Heart right ventricle (tissue), 16 donors: ENCODE measurements around the gene SMCO2. TPM values are rescaled to one million over a fixed set of nuclear protein-coding genes. Genes with fewer than 3 reads are reported as not detected.

ENCODE experiments used
- ATAC-seq, 8 donors: fragments of 200-7000 bp; cut with Tn5 transposase; one replicate each; pipeline ENCODE4 v1.9.1; 2020; ENCODE audit warnings: mild to moderate bottlenecking in 8 of 8, moderate library complexity in 8 of 8, moderate number of reproducible peaks in 1 of 8
- DNase-seq, 2 donors: peaks; one replicate each; pipeline ENCODE4 v3.0.0-alpha.2; 2020
- H3K27ac ChIP-seq, 10 donors: fragments of 200-600 bp; sonication (generic) in 2 of 10; one replicate each; pipeline versions ENCODE4 v1.5.0 to v1.8.0; 2020 to 2022; ENCODE audit warnings: mild to moderate bottlenecking in 3 of 10
- H3K27me3 ChIP-seq, 7 donors: fragments of 200-600 bp; one replicate each; pipeline ENCODE4 v1.8.0; 2021 to 2022; ENCODE audit warnings: mild to moderate bottlenecking in 2 of 7
- H3K36me3 ChIP-seq, 9 donors: fragments of 200-600 bp; sonication (generic) in 1 of 9; one replicate each; pipeline versions ENCODE4 v1.5.0 to v1.8.0; 2020 to 2022; ENCODE audit warnings: mild to moderate bottlenecking in 2 of 9
- H3K4me1 ChIP-seq, 9 donors: fragments of 200-600 bp; sonication (generic) in 1 of 9; one replicate each; pipeline versions ENCODE4 v1.5.0 to v1.8.0; 2020 to 2022; ENCODE audit warnings: mild to moderate bottlenecking in 4 of 9
- H3K4me3 ChIP-seq, 10 donors: fragments of 200-600 bp; sonication (generic) in 2 of 10; one replicate each; pipeline versions ENCODE4 v1.5.0 to v1.8.0; 2020 to 2022; ENCODE audit warnings: mild to moderate bottlenecking in 7 of 10, moderate library complexity in 2 of 10
- H3K9me3 ChIP-seq, 11 donors: fragments of 200-600 bp in 10 of 11; sonication (generic) in 2 of 11; one replicate each; pipeline versions ENCODE4 v1.5.0 to v1.8.0; 2013 to 2022; ENCODE audit warnings: mild to moderate bottlenecking in 2 of 11, control low read depth in 1 of 11, moderate library complexity in 1 of 11
- CTCF ChIP-seq, 9 donors: fragments of 200-600 bp; sonication (generic) in 2 of 9; IDR thresholded peaks; one replicate each; pipeline versions ENCODE4 v1.5.0 to v1.8.0; 2021 to 2022; ENCODE audit warnings: antibody characterized with exemption in 9 of 9, mild to moderate bottlenecking in 5 of 9, moderate library complexity in 1 of 9
- WGBS, 2 donors: extraction: QIAGEN DNeasy Blood & Tissue Kit; methylation state at CpG; one replicate each; pipeline ENCODE4 v1.1.7; 2013; ENCODE audit warnings: inconsistent platforms in 1 of 2; 5-methylcytosine and 5-hydroxymethylcytosine counted together
- intact Hi-C, 10 donors: fragments of 100-400 bp; cut with DNase I; formaldehyde crosslinking; loops; one replicate each; pipeline versions ENCODE4 v1.11.1 to v1.14.2; 2022
- polyA plus RNA-seq, 2 donors: library from polyadenylated mRNA; stranded (reverse); fragments of 200-250 nt; gene quantifications; one replicate each; pipeline ENCODE4 v1.2.3, GENCODE V29; 2013
- total RNA-seq, 10 donors: library from RNA; stranded (reverse); fragmentation: NEBNext Ultra II Directional in 3 of 10; extraction: Animal tissue kit (Norgen Biotek cat#: 25700) in 3 of 10; gene quantifications; one replicate each; pipeline versions ENCODE4 v1.2.1 to v1.2.4, GENCODE V29; 2021 to 2023
- donor health status: Arrhythmogenic right ventricular cardiomyopathy.
- donor health status: ischemic (EF 13 %, LVEDD 7.1; RV severe dilation, severe dysfunction).
- donor health status: healthy with polysubstance abuse.
- donor health status: DM: no; HTN: yes; CAD: no.
- donor health status: DM: no; HTN: no; CAD: no.
- donor health status: ischemic (EF 25% LVEDD 6.9; RV normal size, moderate dysfunction).
- donor health status: ischemic (EF 25% LVEDD 5.7; RV mildly dilated, moderate dysfunction).
- donor health status: healthy.
- donor health status: DM: yes; HTN: yes; CAD: no.
- donor health status: Ischemic cardiomyopathy.
- donor health status: ischemic (EF 35%, LVEDD 5.7; RV mildly dilated, moderate dysfunction).
- donor health status: nonischemic (EF 11% LVEDD 7.7; RV severe dilation, severe dysfunction).
- donor health status: DM: yes; HTN: yes; CAD: no.
- donor health status: PGD.
- donor health status: ischemic (EF 29% LVEDD 5.4; RV normal size, mild dysfunction).
- donor health status: nonischemic (EF 23%, LVEDD 6.1; RV moderate dilation, normal function).

The SMCO2 gene
- total and polyA plus RNA-seq, 12 donors: 0.04 to 1.3 (median 0.48) TPM; not detected in 8

GRCh38 chr12:27451036-27451825 lies 4.7 kb downstream of the SMCO2 start:
- Histone ChIP-seq H3K4me1 (peaks cover 0 to 22% (median 4%) of the 10 kb centered on the region in 9 donors), H3K9me3 (peaks cover 0 to 6% (median 2%) of the 10 kb centered on the region in 11 donors), H3K27me3 (no peaks in the 10 kb centered on the region), H3K36me3 (no peaks in the 10 kb centered on the region), H3K27ac (no peak overlapping the region), H3K4me3 (no peak overlapping the region)
- no peak for DNase-seq
- TF ChIP-seq CTCF (IDR thresholded peaks at IDR 0.05): no peak
- 62 to 64% methylated on average over 6 of the region's 6 CpGs for WGBS, 2 donors
- intact Hi-C loops: no loop called here
- no peak for ATAC-seq

- no peak for TF ChIP-seq CTCF (IDR thresholded peaks at IDR 0.05)
- H3K9me3 ChIP-seq: no peaks in the 10 kb centered on the region
- intact Hi-C loops: no loop called here
- ATAC-seq (peak in 5 of 8 donors; percentile 48 to 74 (median 59)), DNase-seq (peak in 1 of 2 donors; percentile 23)
- peak overlapping the region in 2 of 10 donors; percentile 16 to 33 for H3K27ac ChIP-seq
- H3K4me3 ChIP-seq: no peak overlapping the region
- no peaks in the 10 kb centered on the region for H3K36me3 ChIP-seq
- peaks cover 0 to 22% (median 4%) of the 10 kb centered on the region in 9 donors for H3K4me1 ChIP-seq
- H3K27me3 ChIP-seq: no peaks in the 10 kb centered on the region
- WGBS, 2 donors: 57 to 58% methylated on average over 2 of the region's 2 CpGs
Measured at GRCh38 chr12:27453421-27453820, 6.9 kb downstream of the SMCO2 start.

- peaks cover 0 to 13% (median 4%) of the 10 kb centered on the region in 9 donors for H3K4me1 ChIP-seq
- no peak overlapping the region for H3K4me3 ChIP-seq
- H3K9me3 ChIP-seq: no peaks in the 10 kb centered on the region
- H3K27me3 ChIP-seq: no peaks in the 10 kb centered on the region
- intact Hi-C loops: no loop called here
- TF ChIP-seq CTCF (IDR thresholded peaks at IDR 0.05): no peak
- ATAC-seq (no peak), DNase-seq (no peak)
- H3K27ac ChIP-seq: no peak overlapping the region
- no peaks in the 10 kb centered on the region for H3K36me3 ChIP-seq
- WGBS, 2 donors: 96 to 99% methylated on average over 3 of the region's 3 CpGs
Measured at GRCh38 chr12:27455589-27455988, 9.1 kb downstream of the SMCO2 start.

GRCh38 chr12:27456618-27457017 lies 10.1 kb downstream of the SMCO2 start:
- peaks cover 0 to 16% (median 0%) of the 10 kb centered on the region in 9 donors for H3K4me1 ChIP-seq
- intact Hi-C loops: no loop called here
- no peaks in the 10 kb centered on the region for H3K9me3 ChIP-seq
- no peaks in the 10 kb centered on the region for H3K36me3 ChIP-seq
- WGBS, 2 donors: 96 to 98% methylated on average over 3 of the region's 3 CpGs
- H3K27me3 ChIP-seq: no peaks in the 10 kb centered on the region
- DNase-seq: no peak
- H3K4me3 ChIP-seq: no peak overlapping the region
- H3K27ac ChIP-seq: no peak overlapping the region
- no peak for TF ChIP-seq CTCF (IDR thresholded peaks at IDR 0.05)
- no peak for ATAC-seq
